Neutrophil (primary cell): ENCODE data around the gene LRP8.
"Not testable (repeated sequence)": the region's sequence is repeated elsewhere in the genome, so short reads cannot be mapped to it uniquely, and the experiment has no call there.

ENCODE experiments used
- H3K27ac ChIP-seq: fragments of 200-600 bp; sonication (generic); 2 replicates; pipeline ENCODE4 v1.5.1; 2016; ENCODE audit warnings: mild to moderate bottlenecking, moderate library complexity
- H3K27me3 ChIP-seq: fragments of 200-600 bp; sonication (generic); 2 replicates; pipeline ENCODE4 v1.6.0; 2016; ENCODE audit warnings: mild to moderate bottlenecking
- H3K36me3 ChIP-seq: fragments of 200-600 bp; sonication (generic); 2 replicates; pipeline ENCODE4 v1.5.1; 2017
- H3K4me1 ChIP-seq, 2 experiments: fragments of 200-600 bp in 1 of 2; sonication (generic) in 1 of 2; 1 replicate in 1 of 2; 2 replicates in 1 of 2; pipeline versions ENCODE4 v1.5.1 to v1.6.1; 2013 to 2016; ENCODE audit warnings: low read depth in 1 of 2, low read length in 1 of 2, mild to moderate bottlenecking in 1 of 2, moderate library complexity in 1 of 2; ENCODE audit not compliant: control insufficient read depth in 1 of 2, insufficient read depth in 1 of 2
- H3K4me3 ChIP-seq, 2 experiments: fragments of 200-600 bp in 1 of 2; sonication (generic) in 1 of 2; 1 replicate in 1 of 2; 2 replicates in 1 of 2; pipeline ENCODE4 v1.5.1; 2013 to 2016; ENCODE audit warnings: low read depth in 1 of 2, low read length in 1 of 2, mild to moderate bottlenecking in 1 of 2, moderate library complexity in 1 of 2
- H3K9me3 ChIP-seq: fragments of 200-600 bp; sonication (generic); 2 replicates; pipeline ENCODE4 v1.5.1; 2016
- CTCF ChIP-seq: fragments of 200-600 bp; sonication (generic); IDR thresholded peaks from 2 replicates; pipeline ENCODE4 v1.5.1; 2016; ENCODE audit warnings: antibody characterized with exemption

The LRP8 gene

GRCh38 chr1:53206735-53207379, 121.0 kb downstream of the LRP8 start:
- Histone ChIP-seq H3K4me3 (no peak overlapping the region), H3K36me3 (peaks cover 76% of the 10 kb centered on the region), H3K27me3 (no peaks in the 10 kb centered on the region), H3K9me3 (no peaks in the 10 kb centered on the region), H3K27ac (no peak overlapping the region), H3K4me1 (no peaks in the 10 kb centered on the region)
- no peak for TF ChIP-seq CTCF

- H3K27ac ChIP-seq, H3K4me1 ChIP-seq, H3K4me3 ChIP-seq, H3K9me3 ChIP-seq, H3K27me3 ChIP-seq: not testable (repeated sequence)
- peaks cover 81% of the 10 kb centered on the region for H3K36me3 ChIP-seq
Measured at GRCh38 chr1:53206083-53206685, 121.7 kb downstream of the LRP8 start.

- H3K4me1 ChIP-seq, H3K4me3 ChIP-seq, H3K9me3 ChIP-seq, H3K27me3 ChIP-seq, H3K27ac ChIP-seq: not testable (repeated sequence)
- H3K36me3 ChIP-seq: peaks cover 81% of the 10 kb centered on the region
Measured at GRCh38 chr1:53205496-53205895, 122.4 kb downstream of the LRP8 start.

GRCh38 chr1:53203466-53203865, 124.4 kb downstream of the LRP8 start:
- Histone ChIP-seq H3K9me3 (no peaks in the 10 kb centered on the region), H3K27me3 (no peaks in the 10 kb centered on the region), H3K36me3 (peaks cover 61% of the 10 kb centered on the region), H3K4me1 (peaks cover 0 to under 1% of the 10 kb centered on the region in 2 experiments), H3K4me3 (no peak overlapping the region), H3K27ac (no peak overlapping the region)
- TF ChIP-seq CTCF: no peak

GRCh38 chr1:53198241-53198651, 129.6 kb downstream of the LRP8 start:
- peaks cover 28% of the 10 kb centered on the region for H3K36me3 ChIP-seq
- peak overlapping the region; percentile 97 for H3K27ac ChIP-seq
- TF ChIP-seq CTCF: no peak
- no peak overlapping the region for H3K4me3 ChIP-seq
- H3K27me3 ChIP-seq: no peaks in the 10 kb centered on the region
- H3K9me3 ChIP-seq: no peaks in the 10 kb centered on the region
- peaks cover 21% of the 10 kb centered on the region in 2 experiments for H3K4me1 ChIP-seq

- peaks cover 21% of the 10 kb centered on the region in 2 experiments for H3K4me1 ChIP-seq
- peaks cover 21% of the 10 kb centered on the region for H3K36me3 ChIP-seq
- no peaks in the 10 kb centered on the region for H3K27me3 ChIP-seq
- no peaks in the 10 kb centered on the region for H3K9me3 ChIP-seq
- H3K27ac ChIP-seq: peak overlapping the region; percentile 97
- no peak for TF ChIP-seq CTCF
- peak overlapping the region; percentile 81 to 86 for H3K4me3 ChIP-seq
Measured at GRCh38 chr1:53197291-53198200, 130.3 kb downstream of the LRP8 start.
